ENCODE results near the gene SPATS2. TPM values are rescaled to one million over a fixed set of nuclear protein-coding genes. Genes with fewer than 3 reads are reported as not detected.

SPATS2 gene
- total RNA-seq, 1 donor from 2014 or later, result 12.4 TPM

DNA sequence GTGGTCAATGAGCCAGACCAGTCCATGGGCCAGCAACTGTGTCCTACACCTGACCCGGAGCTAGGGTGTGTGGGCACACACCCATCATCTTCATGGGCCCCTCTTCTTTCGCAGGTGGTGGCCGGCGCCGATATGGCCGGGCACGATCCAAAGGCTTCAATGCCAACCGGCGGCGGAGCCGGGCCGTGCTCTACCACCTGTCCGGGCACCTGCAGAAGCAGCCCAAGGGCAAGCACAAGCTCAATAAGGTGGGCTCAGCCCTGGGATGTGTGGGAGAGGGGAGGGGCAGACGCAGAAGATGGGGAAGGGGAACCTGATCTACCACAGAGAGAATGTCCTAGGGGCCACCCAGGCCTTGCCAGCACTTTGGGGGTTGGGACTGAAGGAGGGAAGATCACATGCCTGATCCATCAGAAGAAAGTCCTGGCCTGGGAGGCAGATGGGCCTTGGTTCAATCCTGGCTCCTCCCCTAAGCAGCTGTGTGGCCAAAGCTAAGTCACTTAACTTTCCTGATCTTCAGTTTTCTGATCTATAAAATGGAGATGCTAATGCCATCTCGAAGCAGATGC lies 175.4 kb downstream of the SPATS2 start:
- ATAC-seq, result no peak

DNA sequence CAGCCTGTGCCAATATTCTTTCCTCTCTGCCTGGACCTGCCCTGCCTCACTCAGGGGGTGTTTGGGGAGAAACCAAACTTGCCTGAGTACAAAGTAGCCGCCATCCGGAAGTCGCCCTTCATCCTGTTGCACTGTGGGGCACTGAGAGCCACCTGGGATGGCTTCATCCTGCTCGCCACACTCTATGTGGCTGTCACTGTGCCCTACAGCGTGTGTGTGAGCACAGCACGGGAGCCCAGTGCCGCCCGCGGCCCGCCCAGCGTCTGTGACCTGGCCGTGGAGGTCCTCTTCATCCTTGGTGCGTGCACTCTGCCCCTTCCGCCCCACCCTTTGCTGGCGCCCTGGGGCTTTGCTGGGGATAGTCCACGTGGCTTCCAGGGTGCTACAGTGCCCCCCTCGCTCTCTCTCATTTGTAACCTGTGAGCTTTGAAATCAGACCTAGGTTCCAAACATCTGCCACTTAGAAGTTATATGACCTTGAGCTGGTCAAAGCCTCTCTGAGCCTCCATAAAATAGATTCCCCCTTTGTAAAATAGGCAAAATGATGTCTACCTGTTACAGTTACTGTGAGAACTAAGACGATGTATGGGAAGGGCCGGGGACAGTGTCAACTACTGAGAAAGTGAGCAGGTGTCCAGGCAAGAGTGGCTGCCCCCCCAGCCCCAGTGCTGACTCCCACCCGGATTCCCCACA lies 176.1 kb downstream of the SPATS2 start:
- ATAC-seq, result no peak

DNA sequence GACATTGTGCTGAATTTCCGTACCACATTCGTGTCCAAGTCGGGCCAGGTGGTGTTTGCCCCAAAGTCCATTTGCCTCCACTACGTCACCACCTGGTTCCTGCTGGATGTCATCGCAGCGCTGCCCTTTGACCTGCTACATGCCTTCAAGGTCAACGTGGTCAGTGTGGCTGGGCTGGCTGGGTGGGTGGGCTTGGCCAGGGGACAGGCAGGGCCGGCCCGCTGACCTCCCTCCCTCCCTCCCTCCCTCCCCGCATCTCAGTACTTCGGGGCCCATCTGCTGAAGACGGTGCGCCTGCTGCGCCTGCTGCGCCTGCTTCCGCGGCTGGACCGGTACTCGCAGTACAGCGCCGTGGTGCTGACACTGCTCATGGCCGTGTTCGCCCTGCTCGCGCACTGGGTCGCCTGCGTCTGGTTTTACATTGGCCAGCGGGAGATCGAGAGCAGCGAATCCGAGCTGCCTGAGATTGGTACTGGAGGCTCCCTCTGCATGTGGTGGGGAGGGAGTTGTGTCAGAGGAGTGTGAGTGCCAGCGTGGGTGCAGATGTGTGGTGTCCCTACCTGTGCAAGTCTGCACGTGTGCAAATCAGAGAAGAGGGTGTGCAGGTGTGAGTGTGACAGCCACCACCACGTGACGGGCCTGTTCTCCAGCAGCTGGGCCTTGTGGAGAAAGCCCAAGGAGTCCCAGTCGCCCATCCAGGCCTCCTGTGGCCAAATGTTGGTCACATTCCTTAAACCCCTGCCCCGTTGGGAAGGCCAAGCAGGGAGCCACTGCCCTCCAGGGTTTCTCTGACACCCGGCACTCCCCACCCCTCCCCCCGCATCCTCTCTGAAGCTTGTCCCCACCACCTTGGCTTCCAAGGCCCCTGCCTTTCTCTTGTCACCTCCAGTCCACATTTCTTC lies 176.9 kb downstream of the SPATS2 start:
- ATAC-seq, result no peak

DNA sequence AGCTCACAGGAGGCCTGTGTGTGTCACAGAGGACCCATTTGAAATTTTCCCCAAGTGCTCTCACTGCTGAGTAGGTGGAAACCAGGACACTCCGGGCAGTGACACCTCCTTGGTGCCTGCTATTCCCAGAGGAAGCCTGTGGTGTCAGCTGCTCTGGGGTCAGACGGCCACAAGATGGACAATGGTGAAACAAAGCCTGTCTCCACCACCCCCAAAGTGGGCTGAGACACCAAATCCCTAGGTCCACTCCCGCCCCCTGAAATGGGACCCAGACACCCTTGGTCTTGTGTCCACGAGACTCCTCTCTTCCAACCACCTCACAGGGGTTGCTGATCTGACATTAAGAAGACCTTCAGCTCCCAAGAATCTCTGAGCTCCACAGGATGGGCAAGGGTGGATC lies 178.6 kb downstream of the SPATS2 start:
- ATAC-seq, result no peak

DNA sequence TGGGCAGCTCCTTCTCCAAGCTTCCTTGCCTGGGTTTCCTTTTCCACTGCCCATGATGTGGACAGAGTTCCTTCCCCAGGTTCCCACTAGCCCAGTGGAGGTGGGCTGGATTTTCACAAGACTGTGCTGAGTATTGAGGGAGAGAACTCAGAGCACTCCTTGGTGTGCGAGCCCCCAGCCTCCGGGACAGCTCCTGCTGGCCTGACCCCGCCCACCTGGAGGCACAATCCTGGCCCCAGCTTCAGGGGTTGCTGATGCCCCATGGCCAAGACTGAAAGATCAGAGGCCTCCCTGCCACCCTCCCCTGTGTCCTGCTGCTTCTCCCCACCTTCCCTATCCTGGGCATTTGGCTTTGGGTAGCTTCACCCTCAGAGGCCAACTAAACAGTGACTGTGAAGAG lies 179.2 kb downstream of the SPATS2 start:
- ATAC-seq, result no peak

DNA sequence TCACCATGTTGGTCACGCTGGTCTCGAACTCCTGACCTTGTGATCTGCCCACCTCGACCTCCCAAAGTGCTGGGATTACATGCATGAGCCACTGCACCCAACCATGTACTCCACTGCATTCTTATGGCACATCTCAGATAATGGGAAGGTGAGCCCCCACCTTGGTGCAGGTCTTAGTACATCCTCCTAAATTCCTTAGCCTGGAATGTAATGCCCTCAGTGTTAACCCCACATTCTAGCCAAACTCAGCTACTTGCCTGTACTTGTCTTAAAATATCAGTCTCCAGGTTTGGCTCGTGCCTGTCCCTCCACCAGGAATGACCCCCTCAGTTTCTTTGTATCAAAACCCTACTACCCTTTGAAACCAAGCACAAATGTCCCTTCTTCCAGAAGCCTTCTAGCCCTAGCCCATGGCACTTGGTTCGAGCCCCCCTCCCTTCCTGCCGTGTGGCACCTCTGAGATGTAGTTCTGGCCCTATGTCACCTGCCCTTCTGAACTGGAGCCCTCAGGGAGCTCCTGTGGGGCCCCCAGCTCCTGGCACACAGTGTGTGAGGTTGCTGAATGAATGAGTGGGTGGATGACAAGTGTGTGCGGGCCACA lies 179.9 kb downstream of the SPATS2 start:
- ATAC-seq, result no peak

DNA sequence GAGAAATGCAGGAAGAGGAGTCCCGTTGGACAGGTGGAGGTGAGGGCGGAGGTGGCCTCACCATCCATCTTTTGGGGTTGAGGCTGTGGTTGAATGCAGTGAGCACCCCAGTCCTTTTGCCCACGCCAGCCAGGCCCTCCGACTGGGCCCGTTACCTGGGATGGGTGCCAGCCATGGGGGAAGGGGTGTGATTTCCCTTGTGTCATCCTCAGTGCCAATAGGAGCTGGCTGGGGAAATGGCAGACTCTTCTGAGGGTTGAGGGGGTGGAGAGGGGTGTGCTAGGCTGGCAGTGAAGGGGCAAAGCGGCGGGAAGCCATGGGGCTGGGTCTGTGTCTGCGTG lies 181.2 kb downstream of the SPATS2 start:
- ATAC-seq, result no peak

DNA sequence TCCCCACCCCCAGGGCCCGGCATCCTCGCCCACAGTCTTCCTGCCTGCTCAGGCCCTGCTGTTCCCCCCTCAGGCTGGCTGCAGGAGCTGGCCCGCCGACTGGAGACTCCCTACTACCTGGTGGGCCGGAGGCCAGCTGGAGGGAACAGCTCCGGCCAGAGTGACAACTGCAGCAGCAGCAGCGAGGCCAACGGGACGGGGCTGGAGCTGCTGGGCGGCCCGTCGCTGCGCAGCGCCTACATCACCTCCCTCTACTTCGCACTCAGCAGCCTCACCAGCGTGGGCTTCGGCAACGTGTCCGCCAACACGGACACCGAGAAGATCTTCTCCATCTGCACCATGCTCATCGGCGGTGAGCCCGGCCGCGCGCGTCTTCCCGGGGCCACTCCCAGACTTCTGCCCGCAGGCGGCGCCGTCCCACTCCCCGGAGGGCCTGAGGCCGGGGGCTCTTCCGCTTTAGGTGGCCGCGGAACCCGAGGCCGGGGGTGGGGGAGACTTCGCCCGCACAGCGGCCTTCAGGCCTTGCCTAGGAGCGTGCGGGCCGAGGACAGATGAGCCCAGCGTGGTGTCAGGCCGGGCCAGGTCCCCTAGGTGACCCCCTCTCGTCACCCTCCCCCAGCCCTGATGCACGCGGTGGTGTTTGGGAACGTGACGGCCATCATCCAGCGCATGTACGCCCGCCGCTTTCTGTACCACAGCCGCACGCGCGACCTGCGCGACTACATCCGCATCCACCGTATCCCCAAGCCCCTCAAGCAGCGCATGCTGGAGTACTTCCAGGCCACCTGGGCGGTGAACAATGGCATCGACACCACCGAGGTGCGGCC lies 181.8 kb downstream of the SPATS2 start:
- no peak for ATAC-seq

DNA sequence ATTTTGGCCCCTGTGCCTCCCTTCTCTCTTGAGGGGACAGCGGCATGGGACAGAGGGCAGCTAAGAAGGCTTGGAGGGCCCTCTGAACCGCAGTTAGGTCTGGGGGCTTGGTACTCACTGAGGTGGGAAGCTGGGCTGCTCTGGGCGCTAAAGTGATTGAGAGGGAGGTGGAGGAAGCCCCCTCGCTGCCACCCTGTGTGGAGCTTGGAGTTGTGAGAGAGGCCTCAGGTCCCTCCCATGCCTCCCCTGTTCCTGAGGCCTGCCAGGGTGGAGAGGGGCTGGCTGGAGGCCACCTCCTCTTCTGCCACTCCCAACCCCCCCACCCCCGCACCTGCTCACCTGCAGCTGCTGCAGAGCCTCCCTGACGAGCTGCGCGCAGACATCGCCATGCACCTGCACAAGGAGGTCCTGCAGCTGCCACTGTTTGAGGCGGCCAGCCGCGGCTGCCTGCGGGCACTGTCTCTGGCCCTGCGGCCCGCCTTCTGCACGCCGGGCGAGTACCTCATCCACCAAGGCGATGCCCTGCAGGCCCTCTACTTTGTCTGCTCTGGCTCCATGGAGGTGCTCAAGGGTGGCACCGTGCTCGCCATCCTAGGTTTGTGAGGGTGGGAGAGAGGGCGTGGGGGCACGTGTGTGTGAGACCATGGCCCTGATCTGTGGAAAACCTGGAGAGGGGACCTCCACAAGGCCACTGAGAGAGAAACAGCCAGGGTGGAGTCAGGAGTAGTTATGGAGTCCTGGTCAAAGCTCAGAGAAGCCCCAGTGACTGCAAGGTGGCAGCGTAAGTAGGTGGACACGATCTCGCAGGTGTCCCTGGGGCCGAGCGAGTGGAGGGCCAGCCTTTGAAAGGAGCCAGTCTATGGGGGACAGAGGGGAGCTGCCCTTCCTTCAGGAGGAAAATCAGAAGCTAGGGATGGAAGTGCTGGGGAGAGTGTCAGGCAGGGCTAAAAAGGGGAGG lies 182.8 kb downstream of the SPATS2 start:
- no peak for ATAC-seq

DNA sequence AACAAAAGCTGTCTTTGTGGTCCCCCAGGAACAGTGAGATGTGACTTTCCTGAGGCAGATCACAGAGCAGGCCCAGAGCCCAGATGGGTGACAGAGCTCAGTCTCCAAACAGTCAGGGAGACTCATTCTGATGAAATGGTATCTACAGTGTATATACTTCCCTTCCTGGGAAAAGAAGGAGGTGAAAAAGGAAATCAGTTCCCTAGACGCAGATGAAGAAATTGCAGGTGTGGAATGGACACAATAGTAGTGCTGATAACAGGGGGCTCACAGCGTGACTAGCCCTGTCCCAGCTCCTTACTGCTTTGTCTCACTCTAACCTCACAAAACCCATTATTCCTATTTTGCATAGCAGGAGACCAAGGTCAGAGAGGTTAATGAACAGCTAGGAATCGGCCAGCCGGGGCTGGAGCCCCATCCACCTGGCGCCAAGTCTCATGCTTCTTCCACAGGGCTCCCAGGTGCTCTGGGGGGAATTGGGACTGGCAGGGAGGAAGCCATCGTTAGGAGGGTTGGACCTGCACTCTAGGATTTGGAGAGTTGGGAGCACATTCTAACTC lies 183.5 kb downstream of the SPATS2 start:
- no peak for ATAC-seq

DNA sequence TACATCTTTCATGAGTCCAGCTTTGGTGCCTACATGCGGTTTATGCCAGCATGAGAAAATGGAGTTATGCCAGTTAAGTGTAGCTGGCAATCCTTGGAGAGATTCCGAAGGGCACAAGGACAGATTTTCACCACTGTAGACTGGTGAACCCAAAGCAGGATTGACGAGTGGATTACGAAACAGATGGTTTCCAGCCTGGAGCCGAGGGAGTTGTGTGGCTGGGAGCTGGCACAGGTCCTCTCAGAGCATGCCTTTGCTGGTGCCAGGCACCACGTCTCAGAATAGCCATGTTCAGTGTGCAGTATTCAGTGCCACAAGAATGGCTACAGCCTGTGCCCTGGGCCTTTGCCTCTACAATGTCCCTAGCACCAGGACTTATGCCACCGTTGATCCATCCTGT lies 184.8 kb downstream of the SPATS2 start:
- ATAC-seq, result peak; percentile 62

DNA sequence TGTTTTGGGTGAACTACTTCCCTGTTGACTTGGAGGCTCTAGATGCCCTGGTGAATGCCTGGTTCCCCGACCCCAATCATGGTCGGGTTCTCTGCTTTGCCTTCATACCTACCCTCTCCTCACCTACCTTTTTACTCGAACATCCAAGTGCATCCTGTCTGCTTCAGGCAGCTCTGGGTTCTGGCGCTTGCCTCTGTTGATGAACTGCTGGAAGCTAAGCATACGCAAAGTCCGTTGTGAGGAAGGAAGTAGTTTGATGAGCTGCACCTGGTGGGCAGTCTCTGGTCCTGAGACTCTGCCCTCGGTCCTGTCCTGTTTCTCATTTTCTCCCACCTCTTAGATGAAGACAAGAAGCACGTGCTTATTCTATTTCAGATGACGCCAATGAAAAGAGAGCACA lies 185.2 kb downstream of the SPATS2 start:
- ATAC-seq, result no peak

DNA sequence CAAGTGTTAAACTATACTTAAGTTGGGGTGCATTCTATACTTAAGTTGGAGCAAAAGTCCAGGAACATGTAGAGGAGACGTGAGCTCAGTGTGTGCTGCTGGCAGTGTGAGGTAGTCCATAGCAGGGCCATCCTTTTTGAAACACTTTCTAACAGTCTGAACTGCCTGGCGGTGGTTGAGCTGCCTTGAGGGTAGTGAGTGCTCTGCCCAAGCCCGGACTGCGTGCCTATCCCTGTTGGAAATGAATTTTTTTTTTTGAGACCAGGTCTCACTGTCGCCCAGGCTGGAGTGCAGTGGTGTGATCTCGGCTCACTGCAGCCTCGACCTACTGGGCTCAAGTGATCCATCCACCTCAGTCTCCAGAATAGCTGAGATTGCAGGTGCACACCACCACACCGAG lies 185.6 kb downstream of the SPATS2 start:
- no peak for ATAC-seq

DNA sequence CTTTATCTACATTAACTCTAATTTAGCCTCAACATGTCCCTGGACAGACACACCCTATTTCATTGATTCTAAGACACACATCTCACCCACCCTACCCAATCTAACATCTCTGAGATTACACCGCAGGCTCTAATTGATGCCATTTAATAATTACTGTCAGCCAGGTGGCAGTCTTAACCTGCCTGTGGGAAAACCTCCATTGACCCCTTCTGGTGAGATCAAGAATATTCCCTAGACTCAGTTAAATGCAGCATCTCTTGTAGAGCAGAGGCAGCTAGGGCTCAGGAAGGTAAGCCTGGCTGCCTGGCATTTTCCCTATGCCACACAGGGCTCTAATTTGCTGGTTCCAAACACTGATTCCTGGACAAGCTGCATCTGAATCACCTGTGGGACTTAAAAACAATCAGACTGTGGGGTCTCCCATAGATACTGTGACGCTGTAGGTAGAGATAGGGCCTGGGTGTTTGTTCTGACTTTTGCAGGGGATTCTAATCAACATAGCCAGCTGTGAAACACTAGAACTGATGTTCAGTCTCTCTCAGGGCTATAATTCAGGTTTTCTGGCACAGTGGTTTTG lies 186.3 kb downstream of the SPATS2 start:
- peak; percentile 47 for ATAC-seq

DNA sequence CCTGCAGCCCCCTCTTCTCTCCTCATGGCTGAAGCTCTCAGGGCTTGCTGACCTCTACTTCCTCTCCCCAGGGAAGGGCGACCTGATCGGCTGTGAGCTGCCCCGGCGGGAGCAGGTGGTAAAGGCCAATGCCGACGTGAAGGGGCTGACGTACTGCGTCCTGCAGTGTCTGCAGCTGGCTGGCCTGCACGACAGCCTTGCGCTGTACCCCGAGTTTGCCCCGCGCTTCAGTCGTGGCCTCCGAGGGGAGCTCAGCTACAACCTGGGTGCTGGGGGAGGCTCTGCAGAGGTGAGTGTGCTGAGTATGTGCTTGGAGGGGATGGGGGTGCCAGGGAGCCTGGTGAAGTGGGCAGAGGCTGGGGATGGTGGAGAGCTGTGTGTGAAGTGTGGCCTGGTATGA lies 187.0 kb downstream of the SPATS2 start:
- no peak for ATAC-seq

DNA sequence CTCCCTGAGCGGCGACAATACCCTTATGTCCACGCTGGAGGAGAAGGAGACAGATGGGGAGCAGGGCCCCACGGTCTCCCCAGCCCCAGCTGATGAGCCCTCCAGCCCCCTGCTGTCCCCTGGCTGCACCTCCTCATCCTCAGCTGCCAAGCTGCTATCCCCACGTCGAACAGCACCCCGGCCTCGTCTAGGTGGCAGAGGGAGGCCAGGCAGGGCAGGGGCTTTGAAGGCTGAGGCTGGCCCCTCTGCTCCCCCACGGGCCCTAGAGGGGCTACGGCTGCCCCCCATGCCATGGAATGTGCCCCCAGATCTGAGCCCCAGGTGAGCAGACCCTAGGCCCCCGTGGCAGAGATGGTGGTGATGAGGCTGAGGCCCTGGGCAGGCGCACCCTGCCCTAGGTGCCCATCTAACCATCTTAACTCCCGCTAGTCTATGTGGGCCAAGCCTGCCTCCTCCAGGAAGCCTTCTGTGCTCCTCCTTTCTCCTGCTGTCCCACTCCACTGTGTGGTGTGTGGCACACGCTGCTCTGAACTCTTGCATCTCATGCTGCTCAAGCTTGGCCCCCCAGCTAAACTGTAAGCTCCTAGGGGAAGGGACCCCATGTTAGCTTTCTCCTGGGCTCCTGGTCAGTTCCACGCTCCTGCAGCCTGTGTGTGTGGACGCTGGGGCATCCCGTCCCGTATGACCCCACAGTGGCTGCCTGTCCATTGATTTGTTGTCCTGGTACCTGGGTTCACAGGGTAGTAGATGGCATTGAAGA lies 188.5 kb downstream of the SPATS2 start:
- ATAC-seq, result no peak

DNA sequence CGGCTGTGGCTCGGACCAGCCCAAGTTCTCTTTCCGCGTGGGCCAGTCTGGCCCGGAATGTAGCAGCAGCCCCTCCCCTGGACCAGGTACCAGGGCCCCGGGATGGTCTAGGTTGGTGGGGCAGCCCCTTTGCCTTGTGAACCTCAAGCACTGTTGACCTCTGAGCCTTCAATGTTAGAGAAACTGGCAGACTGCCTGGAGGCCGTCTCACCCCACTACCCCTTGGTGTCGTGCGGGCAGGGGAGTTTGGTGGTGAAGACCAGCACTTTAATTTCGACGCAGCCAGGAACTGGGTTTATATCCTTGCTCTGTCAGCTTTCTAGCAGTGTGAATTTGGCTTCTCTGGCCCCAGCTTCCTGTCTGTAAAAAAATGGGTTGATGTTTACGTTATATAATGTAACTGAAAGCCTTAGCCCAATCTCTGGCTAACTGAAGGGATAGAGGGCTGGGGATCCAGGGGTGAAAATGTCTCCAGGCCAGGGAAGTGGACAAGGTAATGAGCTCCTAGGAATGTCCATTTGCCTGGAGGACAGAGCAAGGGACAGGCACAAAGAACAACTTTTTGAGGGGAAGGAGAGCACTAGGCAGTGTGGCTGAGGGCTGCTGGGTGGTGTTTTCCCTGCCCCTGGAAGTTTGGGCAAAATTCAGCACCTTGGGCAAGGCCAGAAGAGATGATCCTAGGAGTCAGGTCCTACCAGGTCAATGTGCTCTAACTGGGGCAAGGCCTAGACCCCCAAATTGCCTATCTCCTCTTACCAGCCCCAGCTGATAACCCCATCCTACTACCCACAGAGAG lies 189.3 kb downstream of the SPATS2 start:
- ATAC-seq, result no peak

DNA sequence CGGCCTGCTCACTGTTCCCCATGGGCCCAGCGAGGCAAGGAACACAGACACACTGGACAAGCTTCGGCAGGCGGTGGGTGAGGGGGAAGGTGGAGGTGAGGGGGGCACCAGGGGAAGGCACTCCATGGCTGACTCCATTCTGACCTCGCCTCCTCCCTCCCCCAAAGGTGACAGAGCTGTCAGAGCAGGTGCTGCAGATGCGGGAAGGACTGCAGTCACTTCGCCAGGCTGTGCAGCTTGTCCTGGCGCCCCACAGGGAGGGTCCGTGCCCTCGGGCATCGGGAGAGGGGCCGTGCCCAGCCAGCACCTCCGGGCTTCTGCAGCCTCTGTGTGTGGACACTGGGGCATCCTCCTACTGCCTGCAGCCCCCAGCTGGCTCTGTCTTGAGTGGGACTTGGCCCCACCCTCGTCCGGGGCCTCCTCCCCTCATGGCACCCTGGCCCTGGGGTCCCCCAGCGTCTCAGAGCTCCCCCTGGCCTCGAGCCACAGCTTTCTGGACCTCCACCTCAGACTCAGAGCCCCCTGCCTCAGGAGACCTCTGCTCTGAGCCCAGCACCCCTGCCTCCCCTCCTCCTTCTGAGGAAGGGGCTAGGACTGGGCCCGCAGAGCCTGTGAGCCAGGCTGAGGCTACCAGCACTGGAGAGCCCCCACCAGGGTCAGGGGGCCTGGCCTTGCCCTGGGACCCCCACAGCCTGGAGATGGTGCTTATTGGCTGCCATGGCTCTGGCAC lies 190.1 kb downstream of the SPATS2 start:
- peak; percentile 4 for ATAC-seq
